Naive B cell (primary cell): ENCODE data around the gene TTR. TPM values are rescaled to one million over a fixed set of nuclear protein-coding genes. Genes with fewer than 3 reads are reported as not detected.
A peak's percentile ranks its signal among the peaks of the same experiment; 100 is the strongest.

Source experiments
- ATAC-seq, 2 donors: fragments of 150-1000 bp; cut with Tn5 transposase; 2 replicates each; pipeline ENCODE4 v1.10.0; 2021; ENCODE audit warnings: low read depth in 2 of 2, mild to moderate bottlenecking in 2 of 2, moderate library complexity in 2 of 2
- DNase-seq: peaks from one replicate; pipeline ENCODE4 v3.0.0; 2022
- H3K27ac Mint-ChIP-seq, 6 donors: one replicate each; pipeline ENCODE4 v1.8.0; 2020 to 2022; ENCODE audit warnings: mild to moderate bottlenecking in 6 of 6, mixed read lengths in 6 of 6, moderate library complexity in 5 of 6, inconsistent platforms in 2 of 6
- H3K27me3 Mint-ChIP-seq, 3 donors: one replicate each; pipeline ENCODE4 v1.8.0; 2021 to 2022; ENCODE audit warnings: mixed read lengths in 3 of 3, mild to moderate bottlenecking in 1 of 3
- H3K36me3 Mint-ChIP-seq, 2 donors: one replicate each; pipeline ENCODE4 v1.8.0; 2020 to 2022; ENCODE audit warnings: mixed read lengths in 2 of 2, inconsistent platforms in 1 of 2, mild to moderate bottlenecking in 1 of 2
- H3K4me1 Mint-ChIP-seq, 3 donors: one replicate each; pipeline ENCODE4 v1.8.0; 2020 to 2022; ENCODE audit warnings: mixed read lengths in 3 of 3, inconsistent platforms in 1 of 3, mild to moderate bottlenecking in 1 of 3, moderate library complexity in 1 of 3
- H3K4me3 Mint-ChIP-seq, 8 donors: one replicate each; pipeline ENCODE4 v1.8.0; 2020 to 2022; ENCODE audit warnings: mild to moderate bottlenecking in 8 of 8, mixed read lengths in 8 of 8, moderate library complexity in 8 of 8, inconsistent platforms in 2 of 8
- H3K9me3 Mint-ChIP-seq, 7 donors: one replicate each; pipeline ENCODE4 v1.8.0; 2020 to 2022; ENCODE audit warnings: mixed read lengths in 7 of 7, mild to moderate bottlenecking in 5 of 7, inconsistent platforms in 2 of 7, moderate library complexity in 1 of 7
- polyA plus RNA-seq, 6 donors: library from polyadenylated mRNA; unstranded; fragments of 300-500 nt; fragmentation: Illumina TruSeq; gene quantifications; one replicate each; pipeline ENCODE4 v1.2.3, GENCODE V29; 2021; ENCODE audit warnings: low read depth in 6 of 6

TTR gene
- polyA plus RNA-seq, 6 donors from 2014 or later = not detected

DNA sequence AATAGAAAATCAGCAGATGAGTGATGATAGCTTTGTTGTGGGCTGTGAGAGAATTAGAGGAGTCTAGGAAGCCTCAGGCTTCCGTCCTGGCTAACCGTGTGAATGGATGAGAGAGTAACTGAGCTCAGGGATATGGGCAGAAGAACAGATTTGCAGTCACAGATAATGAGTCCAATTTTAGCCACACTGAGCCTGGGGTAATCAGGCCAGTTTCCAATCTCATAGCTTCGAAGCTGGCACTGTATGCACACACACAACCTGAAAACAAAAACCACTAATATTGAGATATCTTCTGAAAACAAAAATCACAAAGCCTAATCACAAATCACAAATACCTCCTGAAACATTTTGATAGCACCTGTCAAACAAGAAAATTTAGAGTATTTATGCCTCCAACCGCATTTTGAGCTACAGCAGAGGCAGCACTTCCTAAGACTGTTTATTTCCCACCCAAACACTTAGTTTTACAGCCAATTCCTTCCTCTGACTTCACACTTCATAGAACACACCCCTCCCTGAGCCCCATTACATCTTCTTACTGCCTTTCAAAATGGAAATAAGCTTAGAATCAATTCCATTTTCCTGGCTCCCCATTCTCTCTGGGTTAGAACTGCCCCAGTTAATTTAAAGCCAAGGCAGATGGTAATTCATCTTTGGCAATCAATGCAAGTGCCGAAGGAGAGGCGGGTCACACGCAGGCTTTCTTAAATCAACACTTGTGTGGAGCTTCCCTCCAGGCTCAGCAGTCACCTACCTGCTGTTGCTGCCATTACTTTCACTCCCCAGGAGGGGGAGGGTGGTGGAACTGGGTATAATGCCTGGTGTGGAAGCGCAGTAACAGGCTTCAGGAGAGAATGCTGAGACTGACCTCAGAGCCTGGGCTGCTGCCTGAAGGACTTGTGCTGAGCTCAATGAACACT is 18.9 kb downstream of the TTR start:
- no peak overlapping the region for H3K4me3 Mint-ChIP-seq
- H3K27me3 Mint-ChIP-seq = peaks cover 0 to 8% (median 0%) of the 10 kb centered on the region in 3 donors
- no peak overlapping the region for H3K27ac Mint-ChIP-seq
- H3K9me3 Mint-ChIP-seq = peaks cover 0 to 4% (median 0%) of the 10 kb centered on the region in 7 donors
- DNase-seq (no peak), ATAC-seq (no peak)
- no peaks in the 10 kb centered on the region for H3K36me3 Mint-ChIP-seq
- H3K4me1 Mint-ChIP-seq = no peaks in the 10 kb centered on the region

DNA sequence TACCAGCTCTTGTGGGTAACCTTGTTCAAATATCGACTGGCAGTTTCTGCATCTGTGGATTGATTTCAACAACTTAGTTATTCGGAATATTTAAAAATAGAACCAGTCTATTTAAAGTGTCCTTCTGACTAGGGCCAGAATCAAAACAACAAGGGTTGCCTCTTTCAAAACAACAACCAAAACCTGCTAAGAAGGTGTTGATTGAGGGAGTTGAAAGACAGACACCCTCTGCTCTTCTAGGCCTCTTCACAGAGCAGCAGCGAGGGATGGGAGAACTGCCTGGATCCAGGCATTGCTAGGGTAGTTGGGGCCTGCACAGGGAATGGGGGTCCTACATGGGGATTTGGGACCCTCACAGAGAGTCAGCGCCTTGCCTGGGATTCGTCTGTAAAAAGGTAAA is 19.8 kb downstream of the TTR start:
- Mint-ChIP-seq H3K27me3 (peaks cover 0 to 8% (median 0%) of the 10 kb centered on the region in 3 donors), H3K4me3 (no peak overlapping the region), H3K4me1 (no peaks in the 10 kb centered on the region), H3K9me3 (peaks cover 0 to 4% (median 0%) of the 10 kb centered on the region in 7 donors), H3K27ac (no peak overlapping the region), H3K36me3 (no peaks in the 10 kb centered on the region)
- DNase-seq = no peak
- ATAC-seq = no peak

DNA sequence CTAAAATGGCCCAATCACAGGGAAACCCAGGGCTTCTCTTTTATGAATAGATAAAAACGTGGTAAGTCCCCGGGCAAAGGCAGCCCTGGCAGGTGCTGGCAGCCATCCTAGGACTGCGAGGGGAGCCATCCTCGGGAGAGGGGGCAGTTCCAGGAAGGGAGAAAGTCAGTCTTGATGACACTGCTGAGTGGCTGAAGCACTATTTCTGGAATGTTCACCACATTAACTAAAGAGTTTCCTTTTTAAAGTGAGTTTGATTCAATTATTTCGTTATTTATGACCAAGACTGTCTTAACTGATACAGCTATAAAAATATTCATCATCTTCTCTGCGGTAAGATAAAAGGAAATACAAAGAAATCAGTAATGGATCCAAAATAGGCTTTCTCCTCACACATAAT is 20.4 kb downstream of the TTR start:
- H3K4me3 Mint-ChIP-seq = no peak overlapping the region
- DNase-seq = no peak
- no peaks in the 10 kb centered on the region for H3K36me3 Mint-ChIP-seq
- peaks cover 0 to 8% (median 0%) of the 10 kb centered on the region in 3 donors for H3K27me3 Mint-ChIP-seq
- H3K9me3 Mint-ChIP-seq = peaks cover 0 to 4% (median 0%) of the 10 kb centered on the region in 7 donors
- H3K4me1 Mint-ChIP-seq = peaks cover 0 to 2% (median 0%) of the 10 kb centered on the region in 3 donors
- no peak for ATAC-seq
- no peak overlapping the region for H3K27ac Mint-ChIP-seq

DNA sequence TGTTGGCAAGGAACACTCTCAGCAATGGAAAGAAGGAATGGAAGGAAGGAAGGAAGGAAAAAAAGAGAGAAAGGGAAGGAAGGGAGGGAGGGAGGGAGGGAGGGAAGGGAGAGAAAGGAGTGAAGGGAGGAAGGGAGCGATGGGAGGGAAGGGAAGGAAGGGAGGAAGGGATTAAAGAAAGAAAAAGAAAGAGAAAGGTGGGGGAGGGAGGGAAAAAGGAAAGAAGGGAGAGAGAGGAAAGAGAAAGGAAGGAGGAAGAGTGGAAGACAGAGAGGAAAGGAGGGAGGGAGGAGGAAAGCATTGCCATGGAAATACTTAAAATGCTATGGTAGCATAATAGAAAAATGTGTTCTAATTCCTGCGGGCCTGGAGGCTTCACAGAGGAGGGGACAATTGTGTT is 22.4 kb downstream of the TTR start:
- Mint-ChIP-seq H3K27ac (no peak overlapping the region), H3K4me3 (no peak overlapping the region), H3K36me3 (no peaks in the 10 kb centered on the region), H3K27me3 (peaks cover 0 to 8% (median 0%) of the 10 kb centered on the region in 3 donors), H3K9me3 (peaks cover 0 to 4% (median 0%) of the 10 kb centered on the region in 7 donors), H3K4me1 (peaks cover 0 to 4% (median 0%) of the 10 kb centered on the region in 3 donors)
- ATAC-seq (no peak), DNase-seq (no peak)

DNA sequence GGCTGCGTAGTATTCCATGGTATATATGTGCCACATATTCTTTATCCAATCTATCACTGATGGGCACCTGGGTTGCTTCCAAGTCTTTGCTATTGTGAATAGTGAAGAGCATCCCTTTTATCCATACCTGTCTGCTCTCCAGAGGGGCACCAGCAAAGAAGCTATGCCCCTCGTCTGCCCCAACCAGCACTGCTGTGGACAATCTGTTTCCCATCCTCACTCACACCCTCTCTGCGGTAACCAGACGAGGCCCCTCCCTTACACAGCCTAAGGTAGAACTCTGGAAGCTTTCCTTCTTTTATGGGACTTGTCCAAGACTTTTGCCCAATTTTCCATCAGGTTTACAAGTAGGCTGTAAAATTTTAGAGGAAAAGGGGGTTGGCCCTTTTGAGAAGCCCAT is 24.9 kb downstream of the TTR start:
- peaks cover 0 to 8% (median 0%) of the 10 kb centered on the region in 3 donors for H3K27me3 Mint-ChIP-seq
- no peak overlapping the region for H3K27ac Mint-ChIP-seq
- ATAC-seq (no peak), DNase-seq (no peak)
- no peak overlapping the region for H3K4me3 Mint-ChIP-seq
- H3K4me1 Mint-ChIP-seq = peaks cover 0 to 4% (median 0%) of the 10 kb centered on the region in 3 donors
- peaks cover 0 to 4% (median 0%) of the 10 kb centered on the region in 7 donors for H3K9me3 Mint-ChIP-seq
- H3K36me3 Mint-ChIP-seq = no peaks in the 10 kb centered on the region

- ATAC-seq = no peak
- peaks cover 0 to 4% (median 0%) of the 10 kb centered on the region in 3 donors for H3K4me1 Mint-ChIP-seq
- peaks cover 0 to 4% (median 0%) of the 10 kb centered on the region in 7 donors for H3K9me3 Mint-ChIP-seq
- peaks cover 0 to 8% (median 0%) of the 10 kb centered on the region in 3 donors for H3K27me3 Mint-ChIP-seq
- peak overlapping the region in 1 of 6 donors; percentile 65 for H3K27ac Mint-ChIP-seq
- no peak for DNase-seq
- H3K36me3 Mint-ChIP-seq = no peaks in the 10 kb centered on the region
- no peak overlapping the region for H3K4me3 Mint-ChIP-seq
These were observed 25.5 kb downstream of the TTR start for GRCh38 chr18:31617031-31617717.

DNA sequence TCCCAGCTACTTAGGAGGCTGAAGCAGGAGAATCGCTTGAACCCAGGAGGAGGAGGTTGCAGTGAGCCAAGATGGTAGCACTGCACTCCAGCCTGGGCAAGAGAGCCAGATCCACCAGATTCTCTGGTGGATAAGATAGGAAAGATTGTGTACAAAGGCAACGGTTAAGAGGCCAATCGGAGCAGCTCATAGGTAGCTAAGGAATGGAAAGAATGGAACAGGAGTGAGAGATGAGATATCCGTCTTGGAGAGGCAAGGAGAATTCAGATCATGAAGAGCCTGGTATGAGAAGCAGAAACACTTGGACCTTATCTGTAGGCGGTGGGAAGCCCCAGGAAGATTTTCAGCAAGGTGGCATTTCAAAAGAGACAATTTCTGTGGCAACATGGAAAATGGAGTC is 27.1 kb downstream of the TTR start:
- H3K27ac Mint-ChIP-seq = no peak overlapping the region
- no peaks in the 10 kb centered on the region for H3K36me3 Mint-ChIP-seq
- H3K4me3 Mint-ChIP-seq = no peak overlapping the region
- peaks cover 0 to 5% (median 0%) of the 10 kb centered on the region in 3 donors for H3K27me3 Mint-ChIP-seq
- ATAC-seq = no peak
- H3K4me1 Mint-ChIP-seq = peaks cover 0 to 4% (median 0%) of the 10 kb centered on the region in 3 donors
- H3K9me3 Mint-ChIP-seq = peaks cover 0 to 2% (median 0%) of the 10 kb centered on the region in 7 donors
- no peak for DNase-seq

DNA sequence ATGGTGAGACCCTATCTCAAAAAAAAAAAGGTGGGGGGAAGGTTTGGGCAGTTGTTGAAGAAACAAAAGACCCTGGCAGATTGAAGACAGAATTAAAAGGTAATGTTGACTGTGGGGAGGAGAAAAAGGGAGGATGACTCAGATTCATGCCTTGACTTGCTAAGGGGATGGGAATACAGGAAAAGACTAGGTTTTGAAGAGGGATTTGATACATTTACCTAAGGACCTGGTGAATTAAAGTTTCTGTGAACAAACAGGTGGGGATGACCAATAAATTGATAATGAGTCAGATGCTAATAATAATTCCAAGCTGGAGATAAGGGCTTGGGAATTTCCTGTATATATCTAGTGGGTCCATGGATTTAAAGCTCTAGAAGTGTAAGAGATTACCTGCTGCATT is 27.6 kb downstream of the TTR start:
- Mint-ChIP-seq H3K36me3 (no peaks in the 10 kb centered on the region), H3K27me3 (no peaks in the 10 kb centered on the region), H3K4me3 (no peak overlapping the region), H3K4me1 (peaks cover 0 to 4% (median 0%) of the 10 kb centered on the region in 3 donors), H3K27ac (no peak overlapping the region), H3K9me3 (no peaks in the 10 kb centered on the region)
- DNase-seq (no peak), ATAC-seq (no peak)

DNA sequence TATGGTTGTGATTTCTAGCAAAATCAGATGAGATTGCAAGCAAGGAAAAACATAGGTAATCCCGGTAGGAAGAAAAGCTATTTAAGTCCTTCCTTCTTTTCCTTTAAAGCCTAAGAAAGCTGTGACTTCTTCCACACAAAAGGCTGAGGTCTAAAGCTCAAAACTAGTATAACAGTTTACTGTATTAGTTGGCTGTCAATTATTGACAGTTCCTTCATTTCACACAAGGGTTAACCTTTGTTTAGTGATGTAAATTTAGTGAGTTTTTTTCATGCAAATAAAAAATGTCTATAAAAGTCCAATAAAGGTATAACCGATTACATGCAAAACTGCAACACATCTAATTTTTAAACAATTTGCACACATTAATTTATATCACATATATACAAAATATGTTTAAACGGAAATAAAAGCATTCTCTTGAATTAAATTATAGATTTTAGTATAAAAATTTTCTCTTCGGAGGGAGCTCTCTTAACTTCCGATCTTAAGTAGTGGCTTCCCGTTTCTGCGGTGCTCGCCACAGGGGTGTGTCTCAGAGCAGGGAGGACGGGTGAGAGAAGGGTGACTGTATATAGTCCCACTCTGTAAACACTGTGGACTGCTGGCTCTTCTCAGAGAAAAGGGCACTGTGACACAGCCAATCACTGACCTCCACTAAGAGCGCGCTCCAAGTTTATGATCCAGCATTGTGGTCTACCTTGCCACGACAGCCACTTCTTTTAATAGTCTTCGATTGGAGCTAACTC is 33.4 kb downstream of the TTR start:
- no peaks in the 10 kb centered on the region for H3K36me3 Mint-ChIP-seq
- ATAC-seq (no peak), DNase-seq (no peak)
- no peaks in the 10 kb centered on the region for H3K27me3 Mint-ChIP-seq
- H3K9me3 Mint-ChIP-seq = peaks cover 0 to 5% (median 0%) of the 10 kb centered on the region in 7 donors
- no peak overlapping the region for H3K4me3 Mint-ChIP-seq
- peak overlapping the region in 1 of 6 donors; percentile 33 for H3K27ac Mint-ChIP-seq
- H3K4me1 Mint-ChIP-seq = peaks cover 0 to 5% (median 0%) of the 10 kb centered on the region in 3 donors

GRCh38 chr18:31626409-31626808 is 34.7 kb downstream of the TTR start:
- no peak overlapping the region for H3K4me3 Mint-ChIP-seq
- peaks cover 0 to 7% (median 0%) of the 10 kb centered on the region in 3 donors for H3K4me1 Mint-ChIP-seq
- ATAC-seq (no peak), DNase-seq (no peak)
- H3K36me3 Mint-ChIP-seq = no peaks in the 10 kb centered on the region
- H3K27ac Mint-ChIP-seq = no peak overlapping the region
- H3K27me3 Mint-ChIP-seq = no peaks in the 10 kb centered on the region
- peaks cover 0 to 5% (median 0%) of the 10 kb centered on the region in 7 donors for H3K9me3 Mint-ChIP-seq

DNA sequence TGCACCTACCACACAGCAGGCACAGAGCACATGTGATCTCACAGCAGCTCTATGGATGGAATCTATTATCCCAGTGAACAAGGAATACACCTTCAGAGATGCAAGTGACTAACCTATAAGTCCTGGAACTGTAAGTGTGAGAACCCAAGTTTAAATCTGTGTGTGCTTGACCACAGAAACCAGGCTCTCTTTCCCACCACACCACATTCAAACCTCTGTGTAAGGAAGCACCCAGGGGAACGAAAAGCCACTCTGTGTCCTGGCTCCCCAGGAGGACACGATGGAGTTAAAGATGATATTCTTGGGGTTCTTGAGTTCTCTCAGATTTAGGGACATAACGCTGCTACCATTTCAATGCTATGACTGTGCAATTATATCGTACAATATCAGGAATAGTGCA is 38.9 kb downstream of the TTR start:
- H3K4me3 Mint-ChIP-seq = no peak overlapping the region
- H3K27me3 Mint-ChIP-seq = peaks cover 0 to 4% (median 0%) of the 10 kb centered on the region in 3 donors
- DNase-seq (no peak), ATAC-seq (no peak)
- H3K9me3 Mint-ChIP-seq = peaks cover 0 to 5% (median 0%) of the 10 kb centered on the region in 7 donors
- H3K36me3 Mint-ChIP-seq = no peaks in the 10 kb centered on the region
- H3K4me1 Mint-ChIP-seq = peaks cover 12 to 16% (median 16%) of the 10 kb centered on the region in 3 donors
- no peak overlapping the region for H3K27ac Mint-ChIP-seq

DNA sequence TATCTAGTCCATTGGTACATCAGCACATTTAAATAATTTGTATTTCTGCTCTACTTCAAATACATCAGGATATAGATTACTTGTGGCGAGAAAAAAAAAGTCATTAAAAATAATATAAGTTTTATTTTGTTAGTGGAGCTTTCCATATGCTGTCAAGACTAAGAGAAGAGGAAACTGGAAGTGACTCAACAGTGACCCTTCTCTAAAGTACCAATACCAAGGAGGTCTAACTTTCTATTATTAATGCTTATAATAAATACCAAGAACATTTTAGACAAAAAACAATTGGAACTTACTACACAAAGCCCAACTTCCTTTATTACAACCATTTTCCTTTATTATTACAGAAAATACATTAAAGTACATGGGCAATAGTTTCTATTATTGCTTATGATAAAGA is 39.8 kb downstream of the TTR start:
- Mint-ChIP-seq H3K27ac (no peak overlapping the region), H3K9me3 (peaks cover 0 to 6% (median 3%) of the 10 kb centered on the region in 7 donors), H3K36me3 (peaks cover 0 to 4% of the 10 kb centered on the region in 2 donors), H3K27me3 (peaks cover 0 to 4% (median 0%) of the 10 kb centered on the region in 3 donors), H3K4me3 (no peak overlapping the region), H3K4me1 (peaks cover 12 to 16% (median 16%) of the 10 kb centered on the region in 3 donors)
- no peak for ATAC-seq
- DNase-seq = no peak

- Mint-ChIP-seq H3K4me3 (no peak overlapping the region), H3K4me1 (peaks cover 12 to 16% (median 16%) of the 10 kb centered on the region in 3 donors), H3K9me3 (peaks cover 1 to 8% (median 5%) of the 10 kb centered on the region in 7 donors), H3K27me3 (peaks cover 0 to 4% (median 0%) of the 10 kb centered on the region in 3 donors), H3K27ac (no peak overlapping the region), H3K36me3 (peaks cover 0 to 8% of the 10 kb centered on the region in 2 donors)
- DNase-seq = no peak
- ATAC-seq = no peak
These were observed 40.7 kb downstream of the TTR start for GRCh38 chr18:31632356-31632755.
